ENCODE measurements around the gene PRXL2B.
"Not testable (repeated sequence)": the region's sequence is repeated elsewhere in the genome, so short reads cannot be mapped to it uniquely, and the experiment has no call there.

PRXL2B gene

GRCh38 chr1:2625311-2625710 is 38.7 kb downstream of the PRXL2B start:
- no peak for DNase-seq

GRCh38 chr1:2625748-2626147 is 39.2 kb downstream of the PRXL2B start:
- not testable (repeated sequence) for DNase-seq

- DNase-seq = no peak
Observed at GRCh38 chr1:2627746-2628145, 41.2 kb downstream of the PRXL2B start.

GRCh38 chr1:2628191-2628932 is 41.8 kb downstream of the PRXL2B start:
- DNase-seq = no peak

GRCh38 chr1:2628933-2629626 is 42.5 kb downstream of the PRXL2B start:
- no peak for DNase-seq

- DNase-seq = no peak
Observed at GRCh38 chr1:2629627-2630497, 43.3 kb downstream of the PRXL2B start.

GRCh38 chr1:2630498-2631135 is 44.0 kb downstream of the PRXL2B start:
- no peak for DNase-seq

- DNase-seq = no peak
Observed at GRCh38 chr1:2631136-2632050, 44.8 kb downstream of the PRXL2B start.

GRCh38 chr1:2632051-2632430 is 45.5 kb downstream of the PRXL2B start:
- DNase-seq = no peak

GRCh38 chr1:2632561-2633361 is 46.2 kb downstream of the PRXL2B start, which contains the start of gene MMEL1:
Gene MMEL1 (minus strand): TSS chr1:2633016. CDS start chr1:2629484, 3,532 bp downstream.
- DNase-seq = no peak

GRCh38 chr1:2633366-2633935 is 46.9 kb downstream of the PRXL2B start:
- DNase-seq = no peak

GRCh38 chr1:2633936-2634491 is 47.4 kb downstream of the PRXL2B start:
- DNase-seq = no peak

- DNase-seq = no peak
Observed at GRCh38 chr1:2635361-2636010, 48.9 kb downstream of the PRXL2B start.

- DNase-seq = no peak
Observed at GRCh38 chr1:2636733-2637132, 50.2 kb downstream of the PRXL2B start.

GRCh38 chr1:2637442-2638145 is 51.0 kb downstream of the PRXL2B start:
- DNase-seq = no peak

- DNase-seq = no peak
Observed at GRCh38 chr1:2638466-2639115, 52.0 kb downstream of the PRXL2B start.

- no peak for DNase-seq
Observed at GRCh38 chr1:2639203-2639602, 52.6 kb downstream of the PRXL2B start.

Measured in activated CD4-positive, alpha-beta T cell treated with anti-CD3 and anti-CD28 coated beads, Interleukin-2, Interleukin-6, amounts not matched to agents 100 ng/mL and 50 ng/mL, durations not matched to agents 16 hours and 8 hours (primary cell).